ENCODE results near the gene PTPRU. TPM values are rescaled to one million over a fixed set of nuclear protein-coding genes. Genes with fewer than 3 reads are reported as not detected.

PTPRU gene
- total RNA-seq, 2 donors from 2014 or later = 28.7 to 47.8 TPM

DNA sequence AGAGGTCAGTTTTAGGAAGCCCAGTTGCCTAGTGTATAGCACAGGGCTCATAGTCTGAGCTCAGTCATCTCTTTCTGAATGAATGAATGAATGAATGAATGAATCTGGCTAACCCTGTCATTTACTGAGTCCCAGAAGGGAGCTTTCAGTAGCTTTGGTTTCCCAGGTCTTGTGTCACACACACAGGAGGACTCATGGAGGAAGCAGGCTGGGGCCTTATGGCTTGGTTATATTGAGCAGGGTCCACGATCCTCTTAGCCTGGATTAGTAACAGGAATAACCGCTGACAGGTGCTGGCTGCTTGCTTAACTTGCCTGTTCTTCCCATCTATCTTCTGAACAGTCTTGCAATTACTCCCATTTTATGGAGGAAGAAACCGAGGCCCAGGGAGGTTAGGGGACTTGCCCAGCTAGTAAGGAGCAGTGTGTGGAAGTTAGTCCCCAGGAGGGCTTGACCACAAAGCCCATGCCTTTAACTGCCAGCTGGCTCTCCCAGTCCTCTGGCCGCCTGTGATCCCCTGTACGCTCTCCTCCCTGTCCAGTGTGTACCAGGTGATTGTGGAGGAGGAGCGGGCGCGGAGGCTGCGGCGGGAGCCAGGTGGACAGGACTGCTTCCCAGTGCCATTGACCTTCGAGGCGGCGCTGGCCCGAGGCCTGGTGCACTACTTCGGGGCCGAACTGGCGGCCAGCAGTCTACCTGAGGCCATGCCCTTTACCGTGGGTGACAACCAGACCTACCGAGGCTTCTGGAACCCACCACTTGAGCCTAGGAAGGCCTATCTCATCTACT is 46.0 kb downstream of the PTPRU start:
- no peak for TF ChIP-seq CTCF (IDR thresholded peaks at IDR 0.05)
- DNase-seq (ENCODE audit: low spot score) (no peak), ATAC-seq (ENCODE audit: insufficient number of reproducible peaks, low FRiP score, low read depth) (no peak)
- peaks cover 17% of the 10 kb centered on the region for H3K36me3 ChIP-seq
- no peaks in the 10 kb centered on the region for H3K27me3 ChIP-seq (replicated peaks; ENCODE audit: insufficient read depth)
- no peaks in the 10 kb centered on the region for H3K4me1 ChIP-seq (ENCODE audit: control insufficient read depth in 1 of 2, low read depth in 2 of 2)
- H3K27ac ChIP-seq = no peak overlapping the region
- no peak overlapping the region for H3K4me3 ChIP-seq
- no peaks in the 10 kb centered on the region for H3K9me3 ChIP-seq

GRCh38 chr1:29282924-29283803 is 46.8 kb downstream of the PTPRU start:
- no peak for ATAC-seq (ENCODE audit: insufficient number of reproducible peaks, low FRiP score, low read depth)
- Histone ChIP-seq H3K36me3 (peaks cover 15% of the 10 kb centered on the region), H3K9me3 (no peaks in the 10 kb centered on the region), H3K27me3 (replicated peaks; ENCODE audit: insufficient read depth) (no peaks in the 10 kb centered on the region), H3K27ac (no peak overlapping the region), H3K4me1 (ENCODE audit: control insufficient read depth in 1 of 2, low read depth in 2 of 2) (no peaks in the 10 kb centered on the region), H3K4me3 (no peak overlapping the region)
- DNase-seq (ENCODE audit: low spot score) = no peak
- no peak for TF ChIP-seq CTCF (IDR thresholded peaks at IDR 0.05)

DNA sequence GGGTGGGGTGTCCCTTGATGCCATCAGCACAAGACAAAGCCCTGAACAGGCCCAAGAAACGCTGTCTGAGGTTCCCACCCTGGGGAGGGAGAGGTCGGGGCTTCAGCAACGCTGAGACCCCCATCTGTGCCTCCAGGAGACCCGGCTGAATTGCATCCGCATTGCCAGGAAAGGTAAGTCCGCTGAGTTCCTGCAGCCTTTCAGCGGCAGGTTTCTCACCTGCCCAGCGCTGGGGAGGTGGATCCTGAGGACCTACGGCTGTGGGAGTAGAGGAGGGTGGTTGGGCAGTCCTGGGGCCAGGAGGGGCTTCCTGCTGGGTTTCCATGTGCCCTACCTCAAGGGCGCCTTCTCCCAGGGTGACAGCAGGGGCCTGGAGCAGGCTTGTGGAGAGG is 47.5 kb downstream of the PTPRU start:
- no peak for TF ChIP-seq CTCF (IDR thresholded peaks at IDR 0.05)
- Histone ChIP-seq H3K27me3 (replicated peaks; ENCODE audit: insufficient read depth) (no peaks in the 10 kb centered on the region), H3K4me3 (no peak overlapping the region), H3K36me3 (peaks cover 13% of the 10 kb centered on the region), H3K9me3 (no peaks in the 10 kb centered on the region), H3K4me1 (ENCODE audit: control insufficient read depth in 1 of 2, low read depth in 2 of 2) (no peaks in the 10 kb centered on the region), H3K27ac (no peak overlapping the region)
- ATAC-seq (ENCODE audit: insufficient number of reproducible peaks, low FRiP score, low read depth) (no peak), DNase-seq (ENCODE audit: low spot score) (no peak)

DNA sequence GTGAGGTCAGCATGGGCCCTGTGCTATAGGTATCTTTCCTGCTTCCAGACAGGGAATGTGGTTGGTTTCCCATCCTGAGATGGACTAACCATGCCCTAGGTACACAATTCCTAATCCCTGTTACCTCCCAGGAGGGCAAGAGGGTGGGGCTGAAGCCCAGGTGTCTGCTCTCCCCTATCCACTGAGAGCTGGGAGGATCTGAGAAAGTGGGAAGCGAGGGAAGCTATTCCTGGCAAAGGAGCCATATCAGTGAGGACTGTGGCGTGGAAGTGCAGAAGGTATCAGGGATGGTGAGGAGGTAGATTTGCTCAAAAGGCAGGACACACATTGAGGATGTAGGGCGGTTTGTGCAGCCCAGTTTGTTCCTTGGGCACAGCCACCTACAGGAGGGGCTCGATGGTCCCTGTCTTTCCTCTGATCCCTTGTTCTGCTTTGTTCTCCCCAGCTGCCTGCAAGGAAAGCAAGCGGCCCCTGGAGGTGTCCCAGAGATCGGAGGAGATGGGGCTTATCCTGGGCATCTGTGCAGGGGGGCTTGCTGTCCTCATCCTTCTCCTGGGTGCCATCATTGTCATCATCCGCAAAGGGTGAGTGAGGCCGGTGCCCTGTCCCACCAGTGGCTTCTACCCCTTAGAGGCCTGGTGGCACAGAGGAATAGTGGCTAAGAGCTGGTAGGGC is 48.1 kb downstream of the PTPRU start:
- no peaks in the 10 kb centered on the region for H3K4me1 ChIP-seq (ENCODE audit: control insufficient read depth in 1 of 2, low read depth in 2 of 2)

More for the DNA sequence above, 48.1 kb downstream of the PTPRU start:
- Histone ChIP-seq H3K36me3 (peaks cover 11% of the 10 kb centered on the region), H3K4me3 (no peak overlapping the region), H3K27ac (no peak overlapping the region), H3K27me3 (replicated peaks; ENCODE audit: insufficient read depth) (no peaks in the 10 kb centered on the region), H3K9me3 (no peaks in the 10 kb centered on the region)
- no peak for DNase-seq (ENCODE audit: low spot score)
- ATAC-seq (ENCODE audit: insufficient number of reproducible peaks, low FRiP score, low read depth) = no peak
- no peak for TF ChIP-seq CTCF (IDR thresholded peaks at IDR 0.05)

All from thoracic aorta (tissue), 2 donors.